NCI-H748 treated with DMSO at 0.1 percent for 48 hours (cell line): ENCODE results near the gene SLC28A1.

Experiments
- DNase-seq: peaks from one replicate; lab custom pipeline; 2025; lab: John Stamatoyannopoulos, UW

The SLC28A1 gene

DNA sequence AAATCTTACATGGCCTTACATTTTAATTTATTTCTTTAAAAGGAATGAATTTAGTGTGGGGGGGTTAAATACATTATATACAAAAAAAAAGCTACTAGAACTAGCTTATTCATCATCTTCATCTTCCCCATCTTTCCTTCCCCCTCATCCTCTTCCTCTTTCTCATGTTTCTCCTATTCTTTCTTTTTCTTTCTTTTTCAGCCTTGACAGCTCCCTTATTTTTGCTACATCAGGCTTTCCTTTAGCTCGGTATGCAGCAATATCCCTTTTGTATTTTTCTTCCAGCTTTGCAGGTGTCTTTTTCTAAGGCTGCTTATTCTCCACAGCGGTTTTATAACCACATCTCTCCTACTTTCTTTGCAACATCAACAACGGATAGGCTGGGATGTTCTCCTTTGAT is 55.9 kb downstream of the SLC28A1 start:
- DNase-seq, result no peak

DNA sequence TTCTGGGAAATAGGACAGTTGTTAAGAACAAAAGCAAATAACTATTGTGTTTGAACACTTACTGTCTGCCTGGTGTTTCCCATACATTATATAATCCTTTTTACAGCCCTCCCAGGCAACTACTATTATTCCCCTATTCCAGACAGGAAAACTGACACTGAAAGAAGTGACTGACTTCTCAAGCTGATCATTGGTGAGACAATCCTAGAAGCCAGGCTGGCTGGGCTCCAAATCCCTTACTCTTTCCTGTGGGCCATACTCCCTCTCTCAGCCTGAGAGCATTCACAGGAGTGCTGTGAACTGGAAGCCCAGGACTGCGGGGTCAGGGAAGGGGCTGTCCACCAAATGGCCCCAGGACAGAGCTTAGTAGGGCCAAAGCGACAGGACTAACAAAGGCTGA is 58.0 kb downstream of the SLC28A1 start:
- DNase-seq, result no peak

DNA sequence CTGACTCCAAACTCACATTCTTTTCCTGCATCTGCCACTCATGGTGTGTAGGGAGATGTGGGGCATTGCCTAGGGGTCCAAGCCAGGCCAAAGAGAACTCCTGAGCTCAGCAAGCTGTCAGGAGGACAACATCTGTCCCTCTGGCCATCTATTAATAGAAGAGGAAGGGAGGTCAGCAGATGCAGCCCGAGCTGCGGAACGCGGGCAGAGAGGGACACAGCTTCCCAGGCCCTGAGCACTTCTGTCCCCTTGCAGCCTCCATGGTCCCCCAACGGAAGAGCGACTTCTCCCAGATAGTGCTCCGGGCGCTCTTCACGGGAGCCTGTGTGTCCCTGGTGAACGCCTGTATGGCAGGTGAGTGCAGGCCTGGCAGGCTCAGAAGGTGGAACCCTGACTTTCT is 59.8 kb downstream of the SLC28A1 start:
- DNase-seq, result no peak

GRCh38 chr15:84944861-84945260 is 60.4 kb downstream of the SLC28A1 start:
- no peak for DNase-seq

DNA sequence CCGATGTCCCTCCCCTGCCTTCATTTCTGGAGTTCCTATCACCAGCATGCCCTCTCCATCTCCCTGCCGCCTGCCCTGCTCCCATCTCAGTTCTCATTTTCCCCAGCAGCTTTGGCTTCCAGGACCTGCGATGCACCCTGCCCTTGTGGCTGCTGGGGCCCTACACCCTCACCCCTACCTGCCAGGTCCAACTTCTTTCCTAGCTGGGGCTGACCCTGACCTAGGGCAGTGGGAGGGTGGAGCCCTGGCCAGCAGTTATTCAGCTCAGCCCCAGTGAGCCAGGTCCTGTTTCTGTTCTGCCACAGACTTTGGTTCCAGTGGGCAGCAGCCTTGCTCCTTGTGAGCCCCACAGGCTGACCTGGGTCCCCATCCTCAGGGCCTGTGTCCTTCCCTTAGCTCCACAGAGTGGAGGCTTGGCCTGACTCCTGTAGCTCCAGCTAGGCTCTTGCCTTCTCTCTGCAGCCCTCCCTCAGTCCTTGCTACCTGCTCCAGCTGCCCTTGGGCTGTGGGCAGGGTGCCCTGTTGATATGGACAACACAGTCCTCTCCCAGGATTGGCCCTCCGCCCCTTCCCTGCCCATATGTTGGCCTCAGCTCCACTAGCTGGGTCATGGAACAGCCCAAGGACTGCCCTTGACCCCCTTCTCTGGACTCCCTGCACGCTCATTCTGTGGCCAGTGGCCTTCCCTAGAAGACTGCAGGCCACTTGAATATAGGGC is 62.5 kb downstream of the SLC28A1 start:
- DNase-seq, result no peak

GRCh38 chr15:84947947-84948830 is 63.7 kb downstream of the SLC28A1 start:
- DNase-seq, result no peak

GRCh38 chr15:84949043-84949442 is 64.6 kb downstream of the SLC28A1 start:
- DNase-seq, result no peak

DNA sequence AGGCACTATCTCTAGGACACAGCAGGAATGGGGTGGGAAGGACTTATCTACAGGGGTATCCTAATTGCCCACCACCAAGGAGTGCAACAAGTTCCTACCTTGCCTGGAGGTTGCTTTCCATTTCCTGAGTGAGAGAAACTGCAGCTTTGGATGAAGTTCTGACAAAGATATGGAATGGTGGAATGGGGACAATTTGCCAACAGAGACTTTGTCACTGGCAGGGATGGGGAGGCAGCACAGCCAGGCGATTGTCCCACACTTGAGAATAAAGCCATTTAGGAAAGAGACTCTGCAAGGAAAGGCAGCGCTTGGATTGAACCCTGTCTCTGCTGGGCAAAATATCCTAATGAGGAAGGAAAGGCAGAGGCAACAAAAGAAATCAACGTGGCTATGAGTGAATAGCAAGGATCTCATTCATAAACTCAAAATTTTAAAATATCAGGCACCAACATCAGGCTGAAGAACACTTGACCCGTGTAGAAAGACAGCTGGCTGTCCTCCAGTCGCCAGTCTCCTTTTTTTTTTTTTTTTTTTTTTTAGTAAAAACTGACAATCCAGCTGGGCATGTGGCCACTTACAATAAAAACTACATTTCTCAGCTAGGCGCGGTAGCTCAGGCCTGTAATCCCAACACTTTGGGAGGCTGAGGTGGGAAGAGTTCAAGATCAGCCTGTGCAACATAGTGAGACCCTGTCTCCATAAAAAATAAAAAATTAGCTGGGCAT is 65.5 kb downstream of the SLC28A1 start:
- no peak for DNase-seq

- DNase-seq, result no peak
Measured at GRCh38 chr15:84950570-84951111, 66.2 kb downstream of the SLC28A1 start.

DNA sequence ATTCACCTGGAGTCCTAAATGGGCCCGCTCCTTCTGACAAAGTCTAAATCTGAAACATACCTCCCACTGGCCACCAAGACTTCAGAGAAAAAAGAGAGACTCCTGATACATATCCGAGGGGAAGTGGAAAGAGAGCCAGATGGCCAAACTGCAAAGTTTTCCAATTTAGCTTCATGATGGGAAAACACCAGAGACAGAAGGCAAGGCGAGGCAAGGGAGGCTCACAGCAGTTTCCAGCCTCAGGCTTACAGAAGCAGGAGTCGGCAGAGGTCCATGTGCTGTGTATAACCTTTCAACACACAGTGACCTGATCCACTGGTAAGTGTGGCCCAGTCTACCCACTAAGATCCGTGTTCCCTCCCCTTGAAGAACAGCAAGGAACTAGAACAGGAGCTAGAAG is 67.3 kb downstream of the SLC28A1 start:
- no peak for DNase-seq

GRCh38 chr15:84953136-84953535 is 68.7 kb downstream of the SLC28A1 start:
- no peak for DNase-seq

- DNase-seq, result no peak
Measured at GRCh38 chr15:84953726-84954125, 69.3 kb downstream of the SLC28A1 start.

- DNase-seq, result peak; percentile 9
Measured at GRCh38 chr15:84955089-84955848, 70.8 kb downstream of the SLC28A1 start.

DNA sequence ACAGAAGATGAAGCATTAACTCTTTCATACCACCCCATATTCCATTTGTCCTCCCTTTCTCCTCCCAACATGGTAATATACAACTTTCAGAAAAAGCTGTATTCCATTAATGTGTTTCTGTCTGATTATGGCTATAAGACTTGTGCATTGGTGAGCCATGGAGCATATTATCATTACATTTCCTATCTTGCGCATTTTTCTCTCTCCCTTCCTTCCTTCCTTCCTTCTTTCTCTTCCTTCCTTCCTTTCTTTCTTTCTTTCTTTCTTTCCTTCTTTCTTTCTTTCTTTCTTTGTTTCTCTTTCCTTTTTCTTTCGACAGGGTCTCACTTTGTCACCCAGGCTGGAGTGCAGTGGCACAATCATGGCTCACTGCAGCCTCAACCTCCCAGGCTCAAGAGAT is 71.7 kb downstream of the SLC28A1 start:
- no peak for DNase-seq

- DNase-seq, result no peak
Measured at GRCh38 chr15:84960391-84961113, 76.1 kb downstream of the SLC28A1 start.

GRCh38 chr15:84961114-84961452 is 76.6 kb downstream of the SLC28A1 start:
- no peak for DNase-seq

- DNase-seq, result no peak
Measured at GRCh38 chr15:84961707-84962106, 77.2 kb downstream of the SLC28A1 start.

- no peak for DNase-seq
Measured at GRCh38 chr15:84962955-84963354, 78.5 kb downstream of the SLC28A1 start.

- DNase-seq, result no peak
Measured at GRCh38 chr15:84967380-84967779, 82.9 kb downstream of the SLC28A1 start.

GRCh38 chr15:84968301-84968700 is 83.8 kb downstream of the SLC28A1 start:
- no peak for DNase-seq

- no peak for DNase-seq
Measured at GRCh38 chr15:84969257-84969656, 84.8 kb downstream of the SLC28A1 start.
